ENCODE data around the gene MITF. TPM values are rescaled to one million over a fixed set of nuclear protein-coding genes. Genes with fewer than 3 reads are reported as not detected.

The MITF gene
- total and polyA plus RNA-seq, 2 experiments from 2014 or later, result 73.2 to 99.9 TPM

DNA sequence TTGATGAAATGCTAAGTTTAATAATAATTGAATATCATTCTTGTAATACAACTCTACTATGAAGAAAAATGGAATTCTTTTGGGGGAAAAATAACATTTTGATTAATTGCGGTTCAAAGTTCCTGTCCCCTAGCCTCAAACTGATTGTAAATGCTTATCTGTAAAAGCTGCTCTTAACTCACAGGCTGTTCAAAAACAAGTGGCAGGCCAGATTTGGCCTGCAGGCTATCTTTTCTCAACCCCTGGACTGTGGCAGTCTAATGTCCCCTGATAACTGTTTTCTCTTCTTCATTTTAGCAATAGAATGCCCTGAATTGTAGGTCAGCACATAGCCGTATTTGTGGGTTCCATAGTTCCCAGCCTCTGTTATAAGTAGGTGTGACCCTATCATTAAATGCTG lies 236.8 kb downstream of the MITF start:
- TF ChIP-seq, protein P1, sequence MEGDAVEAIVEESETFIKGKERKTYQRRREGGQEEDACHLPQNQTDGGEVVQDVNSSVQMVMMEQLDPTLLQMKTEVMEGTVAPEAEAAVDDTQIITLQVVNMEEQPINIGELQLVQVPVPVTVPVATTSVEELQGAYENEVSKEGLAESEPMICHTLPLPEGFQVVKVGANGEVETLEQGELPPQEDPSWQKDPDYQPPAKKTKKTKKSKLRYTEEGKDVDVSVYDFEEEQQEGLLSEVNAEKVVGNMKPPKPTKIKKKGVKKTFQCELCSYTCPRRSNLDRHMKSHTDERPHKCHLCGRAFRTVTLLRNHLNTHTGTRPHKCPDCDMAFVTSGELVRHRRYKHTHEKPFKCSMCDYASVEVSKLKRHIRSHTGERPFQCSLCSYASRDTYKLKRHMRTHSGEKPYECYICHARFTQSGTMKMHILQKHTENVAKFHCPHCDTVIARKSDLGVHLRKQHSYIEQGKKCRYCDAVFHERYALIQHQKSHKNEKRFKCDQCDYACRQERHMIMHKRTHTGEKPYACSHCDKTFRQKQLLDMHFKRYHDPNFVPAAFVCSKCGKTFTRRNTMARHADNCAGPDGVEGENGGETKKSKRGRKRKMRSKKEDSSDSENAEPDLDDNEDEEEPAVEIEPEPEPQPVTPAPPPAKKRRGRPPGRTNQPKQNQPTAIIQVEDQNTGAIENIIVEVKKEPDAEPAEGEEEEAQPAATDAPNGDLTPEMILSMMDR (IDR thresholded peaks at IDR 0.05; ENCODE audit: low read depth, low read length), result no peak
- Histone ChIP-seq H3K9me3 (ENCODE audit: low read depth) (peaks cover 2% of the 10 kb centered on the region), H3K27me3 (no peaks in the 10 kb centered on the region), H3K36me3 (no peaks in the 10 kb centered on the region), H3K27ac (peak overlapping the region; percentile 68), H3K4me1 (ENCODE audit: low read depth) (peaks cover 38% of the 10 kb centered on the region), H3K4me3 (no peak overlapping the region)
- peak in 1 of 2 donors; percentile 21 for DNase-seq (ENCODE audit: low read depth in 1 of 2, low spot score in 1 of 2)

DNA sequence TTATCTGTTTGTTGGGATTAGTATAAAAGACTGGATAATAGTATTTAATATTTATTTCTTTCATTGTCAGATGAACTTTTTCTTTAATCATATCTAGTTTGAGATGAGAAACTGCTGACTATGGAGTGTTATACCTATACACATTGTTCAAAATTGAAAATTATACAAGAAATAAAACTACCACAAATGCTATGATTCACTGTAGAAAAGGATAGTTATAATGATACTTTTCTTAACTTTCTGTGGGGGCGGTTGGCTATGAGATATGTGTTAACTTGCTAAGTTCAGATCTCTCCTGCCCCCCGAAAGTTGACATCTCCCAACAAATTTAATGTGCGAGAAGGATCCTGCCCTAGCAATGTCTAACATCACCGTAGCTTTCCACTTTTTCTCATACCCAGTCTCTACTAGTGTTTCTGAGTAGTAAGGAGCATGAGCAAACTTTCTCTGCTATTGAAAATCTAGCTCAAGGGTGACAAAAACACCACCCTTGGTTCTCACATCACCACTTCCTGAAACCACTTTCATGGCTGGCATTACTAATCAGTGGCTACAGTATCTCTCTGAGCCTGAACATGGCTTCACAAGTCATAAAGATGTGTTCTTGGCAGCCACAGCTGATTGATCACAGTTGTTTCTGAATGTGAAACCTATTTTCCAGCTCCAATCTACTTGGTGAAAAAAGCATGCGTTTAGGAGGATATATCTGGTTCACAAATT lies 244.4 kb downstream of the MITF start:
- TF ChIP-seq, protein P1 (IDR thresholded peaks at IDR 0.05; ENCODE audit: low read depth, low read length), result no peak

DNA sequence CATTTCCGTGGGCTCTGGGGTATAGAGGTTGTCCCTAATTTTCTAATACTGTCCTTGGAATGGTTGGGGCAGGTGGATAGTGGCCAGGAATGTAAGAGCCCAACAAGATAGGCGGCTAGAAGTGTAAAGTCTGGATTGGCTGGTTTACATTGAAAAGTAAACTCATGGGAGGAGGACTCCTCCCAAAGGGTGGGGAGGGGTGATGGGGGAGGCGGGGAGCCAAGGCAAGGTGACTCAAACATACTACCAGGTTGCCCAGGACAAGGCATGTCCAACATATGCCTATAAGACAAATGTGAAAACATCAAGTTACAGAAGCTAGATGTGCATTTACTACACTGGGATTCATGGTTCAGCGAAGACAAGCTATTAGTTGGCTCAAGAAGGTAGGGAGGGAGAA lies 246.0 kb downstream of the MITF start:
- H3K36me3 ChIP-seq, result no peaks in the 10 kb centered on the region
- no peak overlapping the region for H3K27ac ChIP-seq
- TF ChIP-seq, protein P1 (IDR thresholded peaks at IDR 0.05; ENCODE audit: low read depth, low read length), result no peak
- H3K4me1 ChIP-seq (ENCODE audit: low read depth), result no peaks in the 10 kb centered on the region
- H3K9me3 ChIP-seq (ENCODE audit: low read depth), result no peaks in the 10 kb centered on the region
- DNase-seq (ENCODE audit: low read depth in 1 of 2, low spot score in 1 of 2), result no peak
- H3K27me3 ChIP-seq, result no peaks in the 10 kb centered on the region
- H3K4me3 ChIP-seq, result no peak overlapping the region

More for the DNA sequence above, 244.4 kb downstream of the MITF start:
- H3K9me3 ChIP-seq (ENCODE audit: low read depth), result no peaks in the 10 kb centered on the region
- no peak overlapping the region for H3K27ac ChIP-seq
- no peaks in the 10 kb centered on the region for H3K27me3 ChIP-seq
- no peak overlapping the region for H3K4me3 ChIP-seq
- no peaks in the 10 kb centered on the region for H3K4me1 ChIP-seq (ENCODE audit: low read depth)
- no peaks in the 10 kb centered on the region for H3K36me3 ChIP-seq
- no peak for DNase-seq (ENCODE audit: low read depth in 1 of 2, low spot score in 1 of 2)

DNA sequence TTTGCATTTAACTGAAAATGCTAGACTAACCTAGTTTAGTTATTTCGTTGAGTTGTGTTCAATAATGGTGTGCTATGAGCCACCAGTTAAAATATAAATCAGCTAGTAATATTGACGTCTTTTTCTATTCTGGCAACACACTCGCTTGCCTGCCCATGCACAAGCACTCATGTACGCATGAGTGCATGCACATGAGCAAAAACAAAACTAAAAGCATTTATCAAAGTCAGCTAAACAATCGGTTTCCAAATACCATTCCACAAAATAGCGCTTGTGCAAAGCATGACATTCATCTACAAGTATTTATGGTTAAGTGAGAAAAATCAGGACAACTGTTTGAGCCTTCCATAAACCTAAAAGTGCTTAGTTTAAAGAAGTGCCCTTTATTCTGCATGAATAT lies 247.2 kb downstream of the MITF start:
- no peak overlapping the region for H3K27ac ChIP-seq
- TF ChIP-seq, protein P1 (IDR thresholded peaks at IDR 0.05; ENCODE audit: low read depth, low read length), result no peak
- no peak overlapping the region for H3K4me3 ChIP-seq
- no peak for DNase-seq (ENCODE audit: low read depth in 1 of 2, low spot score in 1 of 2)
- H3K36me3 ChIP-seq, result no peaks in the 10 kb centered on the region
- no peaks in the 10 kb centered on the region for H3K27me3 ChIP-seq
- no peaks in the 10 kb centered on the region for H3K9me3 ChIP-seq (ENCODE audit: low read depth)
- H3K4me1 ChIP-seq (ENCODE audit: low read depth), result no peaks in the 10 kb centered on the region

DNA sequence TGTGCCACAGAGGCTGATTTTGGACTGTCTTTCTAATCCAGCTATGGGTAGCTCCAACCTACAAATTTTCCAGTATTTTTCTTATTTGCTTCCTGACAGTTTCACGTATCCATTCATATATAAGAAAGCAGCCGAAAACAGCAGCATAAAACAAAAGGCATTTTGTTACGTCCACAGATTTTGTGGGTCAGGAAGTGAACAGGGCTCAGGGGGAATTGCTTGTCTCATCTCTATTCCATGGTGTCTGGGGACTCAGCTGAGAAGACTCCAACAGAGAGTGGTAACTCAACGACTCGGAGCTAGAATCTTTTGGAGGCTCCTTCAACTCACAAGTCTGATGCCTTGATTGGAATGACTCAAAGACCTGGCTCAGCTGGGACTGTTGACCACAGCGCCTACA lies 248.6 kb downstream of the MITF start:
- no peak for DNase-seq (ENCODE audit: low read depth in 1 of 2, low spot score in 1 of 2)
- H3K9me3 ChIP-seq (ENCODE audit: low read depth), result no peaks in the 10 kb centered on the region
- H3K36me3 ChIP-seq, result no peaks in the 10 kb centered on the region
- peaks cover 2% of the 10 kb centered on the region for H3K4me1 ChIP-seq (ENCODE audit: low read depth)
- H3K27ac ChIP-seq, result no peak overlapping the region
- no peak overlapping the region for H3K4me3 ChIP-seq
- TF ChIP-seq, protein P1 (IDR thresholded peaks at IDR 0.05; ENCODE audit: low read depth, low read length), result no peak
- no peaks in the 10 kb centered on the region for H3K27me3 ChIP-seq

Data from cardiac muscle cell (in vitro differentiated cells and primary cell).